ENCODE measurements around the gene YEATS2. TPM values are rescaled to one million over a fixed set of nuclear protein-coding genes. Genes with fewer than 3 reads are reported as not detected.
A peak's percentile ranks its signal among the peaks of the same experiment; 100 is the strongest.

Gene YEATS2
- 10 to 100 TPM in 2 of 4 donors, 1 to 10 TPM in 2; 5.7 to 10.8 (median 9.3) TPM for total RNA-seq

GRCh38 chr3:183697610-183698317, at the start of gene YEATS2:
TSS of gene YEATS2 (plus strand) at chr3:183697797. CDS start at chr3:183715163, 17,366 bp downstream.
- Histone ChIP-seq H3K4me1 (peaks cover 14 to 22% of the 10 kb centered on the region in 2 donors), H3K27me3 (no peaks in the 10 kb centered on the region), H3K9me3 (no peaks in the 10 kb centered on the region), H3K36me3 (no peaks in the 10 kb centered on the region), H3K27ac (peak within 1 kb of the TSS; percentile 77 to 89 (median 88)), H3K4me3 (peak within 1 kb of the TSS; percentile 63 to 98 (median 80))
- in situ Hi-C loops (cut with MboI; ENCODE audit: low sequenced_read_pairs in 4 of 4) (no loop called here), intact Hi-C loops (cut with DNase I; ENCODE audit: low total_unique reads) (loop anchor here (2.0 kb wide), 1 partner anchor 61 kb away; no protein-coding TSS in a partner anchor)
- ATAC-seq (peak; percentile 87 to 89), DNase-seq (peak; percentile 10 to 38)
- TF ChIP-seq CTCF (IDR thresholded peaks at IDR 0.05 in 4 of 5, conservative IDR thresholded peaks at IDR 0.05 in 1 of 5) = no peak
- TF ChIP-seq POLR2A (IDR thresholded peaks at IDR 0.05) = peak; percentile 64 to 71

GRCh38 chr3:183650554-183650953, 47.0 kb upstream of the YEATS2 start:
- Histone ChIP-seq H3K4me3 (no peak overlapping the region), H3K27ac (peak overlapping the region in 2 of 4 donors; percentile 6 to 13), H3K4me1 (peaks cover 49 to 70% of the 10 kb centered on the region in 2 donors), H3K9me3 (no peaks in the 10 kb centered on the region), H3K27me3 (no peaks in the 10 kb centered on the region), H3K36me3 (peaks cover 0 to 37% of the 10 kb centered on the region in 2 donors)
- ATAC-seq (peak in 1 of 2 donors; percentile 39), DNase-seq (no peak)
- in situ Hi-C loops (cut with MboI; ENCODE audit: low sequenced_read_pairs in 4 of 4) = no loop called here
- intact Hi-C loops (cut with DNase I; ENCODE audit: low total_unique reads) = no loop called here
- TF ChIP-seq CTCF (IDR thresholded peaks at IDR 0.05 in 4 of 5, conservative IDR thresholded peaks at IDR 0.05 in 1 of 5) (no peak), POLR2A (IDR thresholded peaks at IDR 0.05) (no peak)

GRCh38 chr3:183653209-183654064, 44.2 kb upstream of the YEATS2 start:
- intact Hi-C loops (cut with DNase I; ENCODE audit: low total_unique reads) = no loop called here
- peaks cover 50 to 72% of the 10 kb centered on the region in 2 donors for H3K4me1 ChIP-seq
- DNase-seq = no peak
- TF ChIP-seq POLR2A (IDR thresholded peaks at IDR 0.05) = no peak
- TF ChIP-seq CTCF (IDR thresholded peaks at IDR 0.05 in 4 of 5, conservative IDR thresholded peaks at IDR 0.05 in 1 of 5) = no peak
- in situ Hi-C loops (cut with MboI; ENCODE audit: low sequenced_read_pairs in 4 of 4) = no loop called here
- ATAC-seq = no peak
- H3K4me3 ChIP-seq = peak overlapping the region in 1 of 4 donors; percentile 29
- peak overlapping the region in 1 of 4 donors; percentile 7 for H3K27ac ChIP-seq
- no peaks in the 10 kb centered on the region for H3K27me3 ChIP-seq
- H3K36me3 ChIP-seq = peaks cover 0 to 33% of the 10 kb centered on the region in 2 donors
- H3K9me3 ChIP-seq = no peaks in the 10 kb centered on the region

DNA sequence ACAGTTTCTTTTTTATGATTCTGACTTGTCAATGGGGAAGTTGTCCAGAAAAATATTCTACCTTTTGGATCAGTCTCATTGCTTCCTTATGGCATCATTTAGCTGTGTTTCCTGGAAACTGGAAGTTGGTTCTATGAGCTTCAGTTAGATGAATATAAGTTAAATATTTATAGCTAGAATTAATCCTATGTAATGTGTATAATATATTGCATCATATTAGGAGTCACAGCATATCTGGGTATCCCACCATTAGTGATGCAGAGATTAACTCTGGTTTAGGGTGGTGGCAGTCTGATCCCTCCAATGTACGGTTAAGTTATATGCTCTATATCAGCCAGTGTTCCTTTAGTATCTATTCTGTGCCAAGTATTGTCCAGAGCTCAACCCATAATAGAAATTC, 42.9 kb upstream of the YEATS2 start:
- in situ Hi-C loops (cut with MboI; ENCODE audit: low sequenced_read_pairs in 4 of 4) (no loop called here), intact Hi-C loops (cut with DNase I; ENCODE audit: low total_unique reads) (no loop called here)
- Histone ChIP-seq H3K36me3 (peaks cover 0 to 33% of the 10 kb centered on the region in 2 donors), H3K27me3 (no peaks in the 10 kb centered on the region), H3K4me1 (peaks cover 50 to 69% of the 10 kb centered on the region in 2 donors), H3K4me3 (no peak overlapping the region), H3K27ac (no peak overlapping the region), H3K9me3 (no peaks in the 10 kb centered on the region)
- TF ChIP-seq POLR2A (IDR thresholded peaks at IDR 0.05) (no peak), CTCF (IDR thresholded peaks at IDR 0.05 in 4 of 5, conservative IDR thresholded peaks at IDR 0.05 in 1 of 5) (no peak)
- no peak for DNase-seq
- ATAC-seq = no peak
